GM12865 (cell line): ENCODE results near the gene BPGM.
"Not testable (repeated sequence)": the region's sequence is repeated elsewhere in the genome, so short reads cannot be mapped to it uniquely, and the experiment has no call there.

Source experiments
- DNase-seq: peaks from one replicate; pipeline ENCODE4 v3.0.0; 2010; ENCODE audit warnings: low read depth
- H3K4me3 ChIP-seq: 2 replicates; pipeline ENCODE4 v1.5.1; 2011; ENCODE audit warnings: mild to moderate bottlenecking, low read depth, low read length, control low read depth
- TF ChIP-seq, protein P1 (sequence below): IDR thresholded peaks from 2 replicates; pipeline ENCODE4 v1.5.1; 2011; ENCODE audit warnings: low read length, control low read depth, low read depth, inconsistent platforms; ENCODE audit not compliant: insufficient read depth; ENCODE audit errors: missing control alignments

BPGM gene

DNA sequence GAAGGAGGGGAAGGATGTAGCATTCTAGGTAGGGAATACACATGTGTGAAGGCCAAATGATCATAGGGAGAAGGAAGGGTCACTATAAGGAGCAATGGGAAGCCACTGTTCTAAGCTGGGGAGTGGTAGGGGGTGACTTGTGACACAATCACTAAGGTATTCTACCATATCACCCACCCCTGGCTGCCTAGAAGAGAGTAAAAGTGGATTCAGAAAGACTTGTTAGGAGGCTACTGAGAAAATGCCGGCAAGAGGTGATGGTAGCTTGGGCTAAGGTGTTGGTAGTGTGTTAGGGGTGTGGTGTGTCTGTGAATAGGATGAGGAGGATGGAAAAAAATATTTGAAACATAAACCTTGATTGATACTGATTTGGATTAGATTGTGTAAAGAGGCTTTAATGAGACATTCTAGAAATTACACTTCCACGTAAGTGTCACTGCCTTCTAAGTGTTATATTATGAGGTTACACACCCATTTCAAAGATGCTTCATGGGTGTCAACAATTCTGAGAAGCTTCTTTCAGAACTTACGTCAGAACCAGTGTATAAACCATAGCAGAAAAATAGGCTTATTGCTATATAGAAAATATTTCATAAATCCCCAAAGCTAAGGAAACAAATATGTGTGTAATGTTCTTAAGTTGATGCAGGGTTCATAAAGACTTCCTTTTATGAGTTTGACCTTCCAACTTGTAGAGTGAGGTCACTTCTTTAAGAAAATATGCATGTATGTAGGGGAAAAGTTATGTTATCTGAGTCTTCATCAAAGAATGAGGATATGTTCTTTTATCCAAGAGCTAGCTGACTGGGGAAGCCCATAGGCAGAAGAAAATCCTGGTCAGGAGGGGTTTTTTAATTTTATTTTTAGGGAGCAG, 5.6 kb upstream of the BPGM start:
- TF ChIP-seq, protein P1, sequence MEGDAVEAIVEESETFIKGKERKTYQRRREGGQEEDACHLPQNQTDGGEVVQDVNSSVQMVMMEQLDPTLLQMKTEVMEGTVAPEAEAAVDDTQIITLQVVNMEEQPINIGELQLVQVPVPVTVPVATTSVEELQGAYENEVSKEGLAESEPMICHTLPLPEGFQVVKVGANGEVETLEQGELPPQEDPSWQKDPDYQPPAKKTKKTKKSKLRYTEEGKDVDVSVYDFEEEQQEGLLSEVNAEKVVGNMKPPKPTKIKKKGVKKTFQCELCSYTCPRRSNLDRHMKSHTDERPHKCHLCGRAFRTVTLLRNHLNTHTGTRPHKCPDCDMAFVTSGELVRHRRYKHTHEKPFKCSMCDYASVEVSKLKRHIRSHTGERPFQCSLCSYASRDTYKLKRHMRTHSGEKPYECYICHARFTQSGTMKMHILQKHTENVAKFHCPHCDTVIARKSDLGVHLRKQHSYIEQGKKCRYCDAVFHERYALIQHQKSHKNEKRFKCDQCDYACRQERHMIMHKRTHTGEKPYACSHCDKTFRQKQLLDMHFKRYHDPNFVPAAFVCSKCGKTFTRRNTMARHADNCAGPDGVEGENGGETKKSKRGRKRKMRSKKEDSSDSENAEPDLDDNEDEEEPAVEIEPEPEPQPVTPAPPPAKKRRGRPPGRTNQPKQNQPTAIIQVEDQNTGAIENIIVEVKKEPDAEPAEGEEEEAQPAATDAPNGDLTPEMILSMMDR, result no peak
- DNase-seq, result no peak
- H3K4me3 ChIP-seq, result no peak overlapping the region

- not testable (repeated sequence) for H3K4me3 ChIP-seq, DNase-seq
These were observed 4.7 kb upstream of the BPGM start for GRCh38 chr7:134641981-134642380.

DNA sequence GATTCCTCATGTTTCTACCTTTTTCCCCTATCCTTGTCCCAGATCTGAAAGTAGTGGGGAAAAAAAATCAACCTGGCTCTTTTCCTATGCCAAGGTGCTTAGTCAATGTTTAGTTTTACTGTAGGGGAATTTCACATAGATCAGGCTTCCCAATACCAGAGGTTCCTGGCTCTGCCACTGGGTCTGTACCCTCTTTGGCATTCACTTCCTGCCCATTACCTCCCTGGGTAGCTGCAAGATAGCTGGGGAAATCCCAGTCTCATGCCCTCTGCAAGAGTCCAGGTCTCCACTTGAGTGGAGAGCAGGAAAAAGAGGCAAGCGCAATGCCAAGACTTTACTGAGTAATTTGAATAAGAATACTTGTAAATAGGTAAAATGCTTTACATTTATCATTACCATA, 3.5 kb upstream of the BPGM start:
- H3K4me3 ChIP-seq, result no peak overlapping the region
- TF ChIP-seq, protein P1, result no peak
- no peak for DNase-seq

GRCh38 chr7:134645478-134645877, 1.2 kb upstream of the BPGM start:
- TF ChIP-seq, protein P1, result no peak
- peak overlapping the region; percentile 86 for H3K4me3 ChIP-seq
- DNase-seq, result no peak

DNA sequence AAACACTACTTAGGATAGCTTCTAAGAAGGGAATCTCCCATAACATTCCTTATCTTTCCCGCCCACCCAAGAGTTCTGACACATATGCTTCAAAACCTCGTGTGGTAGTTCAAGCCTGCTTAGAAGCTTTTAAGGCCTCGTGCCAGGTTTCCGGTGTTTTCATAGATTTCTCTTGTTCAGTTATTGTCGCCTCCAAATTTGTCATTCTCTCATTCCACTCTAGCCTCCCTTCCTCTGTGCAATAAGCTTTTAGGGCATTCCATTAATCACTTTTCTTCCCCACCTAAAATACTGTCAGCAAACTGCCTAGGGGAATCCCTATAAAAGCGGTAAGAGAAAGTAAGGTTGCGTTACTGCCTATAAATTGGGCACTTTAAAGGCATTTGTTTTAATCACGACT, 718 bp upstream of the BPGM start:
- DNase-seq, result peak; percentile 8
- TF ChIP-seq, protein P1, result no peak
- H3K4me3 ChIP-seq, result peak overlapping the region; percentile 86

GRCh38 chr7:134648456-134648855, 1.8 kb downstream of the BPGM start:
- TF ChIP-seq, protein P1, result no peak
- no peak for DNase-seq
- no peak overlapping the region for H3K4me3 ChIP-seq

DNA sequence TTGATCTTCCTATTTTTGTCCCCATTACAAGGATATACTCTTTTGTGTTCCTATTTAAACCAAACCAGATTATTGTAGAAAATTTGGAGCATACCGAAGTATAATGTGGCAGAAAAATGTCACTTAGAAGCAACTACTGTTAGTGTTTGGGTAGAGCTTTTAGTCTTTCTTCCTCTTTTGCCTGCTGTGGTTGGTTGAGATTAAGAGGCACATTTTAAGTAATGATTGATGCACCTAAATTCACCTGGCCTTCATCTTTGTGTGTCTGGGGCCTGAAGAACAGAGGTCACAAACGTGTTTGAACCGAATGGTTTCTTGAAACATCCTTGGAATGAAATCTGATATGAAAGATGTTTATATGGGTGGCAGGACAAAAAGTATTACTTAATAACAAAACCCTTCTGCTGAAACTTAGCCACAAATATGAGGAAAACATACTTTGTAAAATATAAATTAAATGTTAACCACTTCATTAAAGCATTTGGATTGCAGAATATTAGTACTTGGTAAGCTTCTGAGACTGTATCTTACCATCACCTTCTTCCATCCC, 2.6 kb downstream of the BPGM start:
- H3K4me3 ChIP-seq, result no peak overlapping the region
- DNase-seq, result no peak
- TF ChIP-seq, protein P1, result no peak
